ENCODE results near the gene CD63.

CD63 gene

DNA sequence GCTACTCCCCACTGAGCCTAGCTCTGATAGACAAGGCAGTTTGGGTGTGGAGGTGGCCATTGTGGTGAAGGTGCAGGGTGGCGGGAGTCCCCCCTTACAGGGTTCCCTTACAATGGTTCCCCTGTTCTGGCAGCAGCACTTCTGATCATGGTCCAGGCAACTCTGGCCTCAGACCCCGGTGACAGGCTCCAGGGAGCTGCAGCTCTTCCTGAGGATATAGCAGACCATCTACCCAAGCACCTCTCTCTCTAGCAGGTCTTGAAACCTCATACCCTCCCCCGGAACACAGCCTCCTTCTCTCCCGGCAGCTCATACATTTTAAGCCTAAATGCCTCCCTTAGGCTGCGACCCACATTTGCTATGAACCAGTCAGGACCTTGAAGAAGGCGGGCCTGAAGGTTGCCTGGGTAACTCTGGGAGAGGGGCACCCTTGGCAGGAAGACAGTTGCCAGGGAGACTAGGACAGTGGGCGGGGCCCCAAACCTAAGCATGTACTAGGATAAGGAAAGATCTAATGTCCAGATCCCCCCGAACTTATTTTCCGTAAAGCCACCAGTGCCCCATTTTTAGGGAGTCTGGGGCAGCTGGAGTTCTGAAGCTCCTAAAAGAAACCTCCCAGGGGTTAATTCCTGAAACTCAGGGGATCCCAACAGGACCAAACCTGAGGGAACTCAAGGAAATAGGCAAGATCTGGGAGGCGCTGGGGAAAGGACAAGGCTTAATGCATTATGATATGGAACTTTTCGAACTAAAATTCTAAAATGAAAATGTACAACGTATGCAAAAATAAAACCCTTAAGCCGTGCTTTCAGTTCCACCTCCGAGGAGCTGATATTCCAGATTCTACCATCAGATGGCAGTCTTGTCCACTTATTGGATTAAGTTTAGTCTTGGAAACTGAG lies 9.6 kb upstream of the CD63 start:
- peak; percentile 58 for DNase-seq

DNA sequence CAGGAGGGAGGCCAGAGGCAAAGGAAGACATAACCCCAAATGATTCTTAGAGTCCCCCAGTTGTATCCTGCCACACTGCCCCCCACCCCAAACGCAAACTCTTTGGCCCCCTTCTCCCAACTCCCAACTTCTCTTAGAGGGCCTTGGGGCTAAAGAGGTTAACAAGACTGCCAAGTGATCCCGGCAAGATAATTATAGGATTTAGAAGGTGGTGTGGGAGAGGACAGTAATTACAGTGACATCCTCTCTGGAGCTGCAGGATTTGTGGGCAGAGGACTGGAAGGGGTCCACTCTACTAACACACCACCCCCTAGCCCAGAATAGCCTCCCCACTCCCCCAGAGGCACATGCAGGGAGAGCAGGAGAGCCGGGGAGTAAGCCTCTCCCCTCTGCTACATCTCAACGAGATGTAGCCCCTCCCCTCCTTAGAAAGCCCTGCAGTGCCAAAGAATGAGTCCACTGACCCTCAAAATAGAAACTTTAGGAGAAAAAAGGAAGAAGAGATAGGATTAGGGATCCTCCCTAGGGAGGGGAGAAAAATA lies 8.8 kb upstream of the CD63 start:
- DNase-seq: no peak

DNA sequence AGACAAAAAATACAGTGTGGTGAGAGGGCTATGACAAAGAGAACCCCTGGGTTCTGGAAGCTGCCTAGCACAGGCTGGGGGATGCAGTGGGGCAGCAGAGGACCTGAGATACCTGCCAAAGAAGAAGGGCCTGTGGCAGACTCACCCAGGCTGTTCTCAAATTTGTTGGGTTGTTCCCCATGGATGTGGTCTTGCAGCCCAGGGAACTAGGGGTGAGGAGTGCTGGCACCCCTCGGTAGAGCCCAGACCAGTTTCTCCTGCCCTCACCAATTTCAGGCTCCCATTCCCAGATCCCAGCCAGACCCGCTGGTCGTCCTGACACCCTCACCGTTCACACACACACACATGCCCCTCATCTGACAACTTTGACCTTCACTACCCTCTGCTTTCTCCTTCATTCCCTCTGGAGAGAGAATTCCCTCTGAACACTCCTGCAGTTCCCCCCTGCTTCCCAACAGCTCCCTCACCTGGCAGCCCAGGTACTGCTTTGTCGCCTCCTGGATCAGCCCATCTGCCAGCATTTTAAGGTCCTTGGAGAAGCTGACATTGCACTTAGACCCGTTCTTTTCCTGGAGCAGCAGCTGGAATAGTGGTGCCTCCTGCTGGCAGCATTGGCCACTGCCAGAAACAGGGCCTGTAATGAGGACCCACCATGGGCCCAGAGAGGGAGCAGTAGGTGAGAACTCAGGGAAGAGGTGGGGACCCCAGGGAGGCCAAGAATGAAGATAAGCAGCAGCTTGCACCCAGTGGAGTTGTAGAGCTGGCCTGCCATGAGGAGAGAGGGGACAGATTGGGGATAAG lies 8.2 kb upstream of the CD63 start:
- no peak for DNase-seq

DNA sequence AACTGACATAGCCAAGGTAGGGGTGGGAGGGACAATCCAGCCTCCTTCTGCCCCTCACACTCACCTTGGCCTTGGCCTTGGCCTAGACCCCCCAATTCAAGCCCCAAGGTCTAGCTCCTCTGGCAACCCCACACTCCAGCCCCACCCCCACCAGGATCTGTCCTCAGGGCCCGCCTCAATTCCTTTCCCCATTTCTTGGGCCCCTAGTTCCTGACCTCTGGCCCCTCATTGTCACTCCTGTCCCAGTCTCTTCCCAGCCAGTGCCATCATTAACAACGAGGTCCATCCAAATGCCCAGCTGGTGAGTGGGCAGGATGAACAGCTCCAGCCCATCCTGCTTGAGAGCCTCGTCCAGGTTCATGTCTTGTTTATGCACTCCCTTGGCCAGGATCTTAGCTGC lies 7.3 kb upstream of the CD63 start:
- DNase-seq: no peak

DNA sequence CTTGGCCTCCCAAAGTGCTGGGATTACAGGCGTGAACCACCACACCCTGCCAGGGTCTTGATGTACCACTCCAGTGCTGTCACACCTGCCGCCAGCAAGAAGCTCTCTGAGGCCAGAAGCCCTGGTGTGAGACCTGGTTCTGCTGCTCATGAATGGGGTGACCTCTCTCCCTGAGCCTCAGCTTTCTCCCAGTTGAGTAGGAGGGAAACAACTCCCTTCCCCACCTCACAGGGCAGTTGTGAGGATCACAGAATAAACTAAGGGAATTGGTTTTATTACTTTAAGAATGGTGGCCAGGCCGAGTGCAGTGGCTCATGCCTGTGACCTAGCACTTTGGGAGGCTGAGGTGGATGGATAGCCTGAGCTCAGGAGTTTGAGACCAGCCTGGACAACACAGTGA lies 5.8 kb upstream of the CD63 start:
- DNase-seq: no peak

DNA sequence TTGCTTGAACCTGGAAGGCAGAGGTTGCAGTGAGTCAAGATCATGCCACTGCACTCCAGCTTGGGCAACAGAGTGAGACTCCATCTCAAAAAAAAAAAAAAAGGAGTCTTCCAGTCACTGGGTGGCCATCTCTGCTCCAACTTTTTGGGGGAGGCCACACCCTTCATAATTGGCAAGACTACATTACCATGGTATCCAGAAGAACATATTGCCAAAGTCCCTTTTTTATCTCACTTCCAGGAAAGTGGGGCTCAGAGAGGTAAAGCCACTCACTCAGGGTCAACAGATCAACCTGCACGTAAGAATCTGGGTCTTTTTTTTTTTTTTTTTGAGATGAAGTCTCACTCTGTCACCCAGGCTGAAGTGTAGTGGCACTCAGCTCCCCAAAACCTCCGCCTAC lies 5.0 kb upstream of the CD63 start:
- no peak for DNase-seq

DNA sequence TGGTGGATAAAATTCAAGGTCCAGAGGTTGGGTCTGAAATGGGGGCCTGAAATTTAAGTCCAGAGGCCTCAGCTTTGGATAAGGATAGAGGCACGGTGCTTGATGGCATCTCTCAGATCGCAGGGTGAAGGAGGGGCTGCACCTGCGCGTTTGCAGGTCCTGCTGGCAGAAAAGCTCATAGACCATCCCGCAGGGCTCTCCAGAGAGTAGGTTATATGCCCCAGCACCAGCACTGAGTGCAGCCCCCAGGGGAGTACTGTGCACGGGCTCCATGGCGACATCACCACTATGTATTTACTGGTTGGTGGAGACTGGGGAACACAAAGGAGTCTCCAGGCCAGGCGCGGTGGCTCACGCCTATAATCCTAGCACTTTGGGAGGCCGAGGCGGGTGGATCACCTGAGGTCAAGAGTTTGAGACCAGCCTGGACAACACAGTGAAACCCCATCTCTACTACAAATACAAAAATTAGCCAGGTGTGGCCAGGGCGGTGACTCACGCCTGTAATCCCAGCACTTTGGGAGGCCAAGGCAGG lies 4.3 kb upstream of the CD63 start:
- no peak for DNase-seq

DNA sequence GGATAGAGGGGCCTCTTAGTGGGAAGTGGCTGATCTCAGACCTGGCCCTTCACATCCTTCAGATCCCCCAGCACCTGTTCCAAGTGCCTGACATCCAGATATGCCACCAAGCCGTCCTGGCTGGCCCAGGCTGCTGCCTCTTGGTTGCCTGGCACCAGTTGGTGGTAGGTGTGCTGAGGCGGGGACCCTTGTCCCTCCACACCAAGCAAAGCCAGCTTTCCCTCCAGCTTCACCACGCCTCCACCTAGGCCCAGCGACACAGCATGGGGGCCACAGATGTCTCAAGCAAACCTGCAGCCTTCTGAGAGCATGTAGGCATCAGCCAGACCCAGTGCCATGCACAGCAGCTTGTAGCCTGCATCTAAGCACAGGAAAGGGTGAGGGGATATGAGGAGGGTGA lies 3.5 kb upstream of the CD63 start:
- no peak for DNase-seq

DNA sequence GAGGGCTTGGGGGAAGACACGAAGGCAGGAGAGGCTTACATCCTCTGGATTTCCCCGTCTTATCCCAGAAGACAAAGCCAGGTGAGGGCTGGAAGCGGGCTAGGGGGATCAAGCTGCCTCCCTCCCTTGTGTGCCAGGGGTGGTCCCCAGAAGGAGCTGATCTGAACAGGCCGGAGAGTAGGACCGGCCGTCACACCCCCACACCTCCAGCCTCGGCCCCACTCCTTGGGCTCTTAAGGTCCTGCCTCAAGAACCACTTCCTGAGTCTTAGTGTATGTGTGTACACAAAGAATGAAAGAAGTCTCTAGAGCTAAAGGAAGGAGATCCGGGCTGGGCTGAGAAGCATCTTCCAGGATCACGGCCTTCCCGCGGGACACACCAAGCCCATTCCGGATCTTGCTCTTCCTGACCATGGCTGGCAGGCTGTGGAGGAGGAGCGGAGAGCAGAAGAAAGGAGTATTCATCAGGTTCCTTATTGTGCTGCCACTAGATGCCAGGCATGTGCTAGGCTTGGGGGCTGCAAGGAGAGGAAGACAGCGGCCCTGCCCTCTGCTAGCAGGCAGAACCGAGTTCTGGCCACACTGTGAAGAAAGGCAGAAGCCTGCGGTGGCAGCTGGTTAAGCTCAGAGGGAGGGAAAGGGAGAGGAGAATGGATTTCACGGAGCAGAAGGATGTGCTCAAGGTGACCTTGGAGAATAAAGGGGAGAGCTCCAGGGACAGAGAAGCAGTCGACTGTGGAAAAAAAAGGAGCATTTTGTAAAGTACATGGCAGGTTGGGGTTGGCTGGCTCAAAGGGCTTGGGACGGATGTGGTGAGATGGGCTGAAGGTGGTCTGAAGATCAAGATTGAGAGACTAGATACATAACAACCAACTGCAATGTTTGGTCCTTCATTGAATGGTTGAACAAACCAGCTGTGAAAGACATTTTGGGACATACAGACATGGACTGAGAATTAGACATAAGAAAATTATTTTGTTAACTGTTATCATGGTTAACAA lies 1.3 kb upstream of the CD63 start:
- no peak for DNase-seq

DNA sequence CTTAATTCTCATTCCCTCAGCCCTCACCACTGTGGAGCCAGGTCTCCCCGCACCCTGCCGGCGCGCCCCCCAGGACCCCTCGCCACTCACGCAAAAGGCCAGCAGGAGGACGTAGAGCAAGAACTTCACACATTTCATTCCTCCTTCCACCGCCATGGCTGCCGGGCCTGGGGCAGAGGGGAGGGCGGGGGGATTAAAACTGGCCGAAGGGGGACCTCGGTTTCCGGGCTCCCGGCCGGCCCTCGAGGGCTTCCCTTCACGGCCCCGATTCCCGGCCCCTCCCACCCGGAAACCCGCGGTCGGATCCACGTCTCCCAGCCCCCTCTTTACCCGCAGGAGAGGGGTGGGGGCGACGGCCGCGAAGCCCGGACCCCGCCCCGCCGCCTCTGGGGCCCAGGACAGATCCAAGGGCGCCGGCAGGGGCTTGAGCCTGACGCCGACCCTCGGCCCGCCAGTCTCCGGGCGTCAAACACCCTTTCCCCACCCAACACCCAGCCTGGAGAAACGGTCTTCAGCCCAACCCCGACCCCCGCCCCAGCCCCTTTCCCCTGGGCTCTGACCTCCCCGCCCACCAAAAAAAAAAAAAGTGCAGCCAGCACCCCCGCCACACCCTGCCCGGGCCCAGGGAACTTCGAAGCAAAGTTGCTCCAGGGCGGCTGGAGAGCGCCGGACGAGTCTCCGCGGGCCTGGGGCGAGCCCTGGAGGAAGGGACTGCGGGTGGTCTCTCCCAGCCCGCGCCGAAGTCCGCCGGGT lies 447 bp downstream of the CD63 start:
- no peak for DNase-seq

DNA sequence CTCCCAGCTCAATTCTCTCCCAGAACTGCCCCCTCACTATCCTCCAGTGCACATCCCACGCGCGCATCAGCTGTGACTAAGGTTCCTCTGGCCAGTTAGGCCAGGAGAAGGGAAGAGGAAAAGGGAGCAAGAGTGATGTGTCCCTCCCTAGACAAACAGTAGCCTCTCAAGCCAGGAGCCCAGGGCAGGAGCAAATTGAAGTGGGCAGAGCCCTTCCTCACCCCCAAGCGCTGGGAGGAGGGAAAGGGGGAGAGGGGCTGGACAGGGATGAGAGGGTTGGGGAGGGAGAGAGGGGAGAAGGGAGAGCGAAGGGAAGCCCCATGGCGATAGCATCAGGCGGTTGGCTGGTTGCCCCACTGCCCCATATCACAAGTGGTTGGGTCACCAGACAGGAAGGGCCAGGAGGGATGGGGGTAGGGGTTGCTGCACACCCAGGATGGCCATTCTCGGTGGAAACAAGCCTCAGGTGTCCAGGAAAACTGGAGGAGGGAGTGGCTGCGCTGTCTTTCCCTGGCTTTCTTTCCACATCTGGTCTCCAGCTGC lies 1.1 kb downstream of the CD63 start:
- DNase-seq: no peak

DNA sequence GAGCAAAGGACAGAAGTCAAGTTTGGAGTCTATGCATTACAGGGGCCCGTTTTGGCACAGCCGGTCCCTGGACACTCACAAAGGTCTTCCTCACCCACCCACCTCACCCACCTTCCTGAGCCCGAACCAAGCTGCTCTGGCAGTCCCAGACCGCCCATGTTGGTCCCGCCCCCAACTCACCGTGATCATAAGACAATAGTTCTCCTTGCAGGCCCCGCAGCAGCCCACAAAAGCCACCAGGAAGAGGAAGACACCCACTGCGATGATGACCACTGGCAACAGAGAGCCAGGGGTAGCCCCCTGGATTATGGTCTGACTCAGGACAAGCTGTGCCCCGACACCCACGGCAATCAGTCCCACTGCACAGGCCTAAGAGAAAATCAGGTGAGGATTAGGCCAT lies 1.8 kb downstream of the CD63 start:
- DNase-seq: no peak

DNA sequence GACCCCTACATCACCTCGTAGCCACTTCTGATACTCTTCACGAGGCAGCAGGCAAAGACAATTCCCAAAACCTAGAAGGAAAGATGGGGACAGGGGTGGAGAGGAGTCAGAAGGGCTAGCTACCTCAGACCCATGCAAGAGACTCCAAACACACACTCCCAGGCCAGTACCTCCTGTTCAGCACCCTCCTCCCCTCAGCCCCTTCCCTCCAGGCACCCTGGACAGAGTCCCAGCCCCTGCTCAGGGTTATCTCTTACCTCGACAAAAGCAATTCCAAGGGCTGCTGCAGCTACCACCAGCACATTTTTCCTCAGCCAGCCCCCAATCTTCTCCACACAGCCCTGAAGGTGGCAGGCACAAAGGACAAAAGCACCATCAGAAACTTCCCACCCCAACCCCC lies 3.3 kb downstream of the CD63 start:
- no peak for DNase-seq

DNA sequence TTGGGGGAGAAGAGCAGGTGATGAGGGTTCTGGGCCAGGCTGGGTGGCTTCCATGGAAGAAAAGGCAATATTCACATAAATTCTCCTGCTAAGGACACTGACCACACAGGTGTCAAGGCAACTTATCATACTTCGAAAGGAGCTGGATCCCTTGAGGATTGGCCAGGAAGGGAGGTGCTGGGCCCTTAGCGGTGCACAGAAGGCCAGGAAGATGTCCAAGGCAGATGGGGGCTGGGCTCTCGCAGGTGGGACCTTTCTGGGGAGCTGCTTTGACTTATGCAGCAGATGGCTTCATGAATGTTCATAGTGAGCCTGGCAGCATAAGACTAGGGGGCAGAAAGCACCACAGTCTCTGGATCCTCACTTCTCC lies 3.9 kb downstream of the CD63 start:
- DNase-seq: no peak

DNA sequence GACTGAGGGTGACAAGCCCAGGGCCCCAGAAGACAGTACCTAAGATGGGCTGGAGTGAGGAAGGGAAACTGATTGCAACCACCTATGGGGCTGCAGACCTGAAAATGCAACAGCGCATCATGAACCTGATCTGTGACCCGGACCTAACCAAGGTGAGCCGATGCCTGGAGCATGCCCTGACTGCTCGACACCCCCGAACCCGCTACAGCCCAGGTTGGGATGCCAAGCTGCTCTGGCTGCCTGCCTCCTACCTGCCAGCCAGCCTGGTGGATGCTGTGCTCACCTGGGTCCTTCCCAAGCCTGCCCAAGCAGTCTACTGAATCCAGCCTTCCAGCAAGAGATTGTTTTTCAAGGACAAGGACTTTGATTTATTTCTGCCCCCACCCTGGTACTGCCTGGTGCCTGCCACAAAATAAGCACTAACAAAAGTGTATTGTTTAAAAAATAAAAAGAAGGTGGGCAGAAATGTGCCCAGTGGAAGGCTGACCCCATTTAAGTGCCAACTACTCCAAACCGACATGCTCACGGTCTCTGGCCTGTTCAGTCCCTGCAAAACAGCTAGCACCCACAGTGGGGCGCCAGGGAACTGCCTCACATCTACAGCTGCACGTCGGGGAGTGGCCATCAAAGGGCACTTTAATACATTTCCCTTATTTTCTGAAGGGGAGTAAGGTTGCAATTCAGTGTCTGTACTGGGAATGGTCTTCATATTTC lies 4.4 kb downstream of the CD63 start:
- peak; percentile 52 for DNase-seq

DNA sequence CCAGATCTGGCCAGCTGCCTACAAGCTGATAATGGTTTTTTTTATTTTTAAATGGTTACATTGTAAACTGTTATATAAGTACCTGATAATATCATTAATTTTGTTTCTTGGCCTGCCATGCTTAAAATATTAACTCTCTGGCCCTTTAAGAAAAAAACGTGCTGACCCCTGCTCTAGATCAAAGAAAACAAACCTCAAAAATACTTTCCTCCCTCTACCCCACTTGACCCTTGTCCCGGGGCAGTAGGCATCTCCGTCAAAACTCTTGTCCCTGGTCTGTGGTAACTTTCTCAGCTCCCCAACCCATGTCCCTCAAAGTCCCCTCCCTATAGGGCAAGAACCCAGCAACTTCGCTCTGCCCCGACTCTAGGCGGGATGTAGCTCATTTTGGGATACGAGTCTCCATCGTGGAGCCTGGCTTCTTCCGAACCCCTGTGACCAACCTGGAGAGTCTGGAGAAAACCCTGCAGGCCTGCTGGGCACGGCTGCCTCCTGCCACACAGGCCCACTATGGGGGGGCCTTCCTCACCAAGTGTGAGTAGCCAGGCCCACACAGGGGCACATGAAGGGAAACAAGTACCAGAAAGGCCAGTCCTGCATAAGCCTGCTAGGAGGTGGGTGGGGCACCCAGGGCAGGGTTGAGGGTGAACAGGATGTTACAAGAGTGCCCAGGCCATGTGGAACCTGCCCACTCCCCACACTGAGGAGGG lies 5.1 kb downstream of the CD63 start:
- DNase-seq: no peak

DNA sequence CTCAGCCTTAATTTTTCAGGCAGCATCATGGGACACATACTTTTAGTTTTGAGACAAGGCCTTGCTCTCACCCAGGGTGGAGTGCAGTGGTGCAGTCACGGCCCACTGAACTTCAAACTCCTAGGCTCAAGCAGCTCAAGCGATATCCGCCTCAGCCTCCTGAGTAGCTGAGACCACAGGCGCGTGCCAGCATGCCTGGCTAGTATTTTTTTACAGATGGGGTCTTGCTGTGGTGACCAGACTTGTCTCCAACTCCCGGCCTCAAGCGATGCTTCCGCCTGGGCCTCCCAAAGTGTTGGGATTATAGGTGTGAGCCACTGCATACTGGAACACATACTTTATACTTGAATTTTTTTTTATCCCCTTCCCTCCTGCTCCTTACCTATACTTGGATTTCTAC lies 5.9 kb downstream of the CD63 start:
- no peak for DNase-seq

DNA sequence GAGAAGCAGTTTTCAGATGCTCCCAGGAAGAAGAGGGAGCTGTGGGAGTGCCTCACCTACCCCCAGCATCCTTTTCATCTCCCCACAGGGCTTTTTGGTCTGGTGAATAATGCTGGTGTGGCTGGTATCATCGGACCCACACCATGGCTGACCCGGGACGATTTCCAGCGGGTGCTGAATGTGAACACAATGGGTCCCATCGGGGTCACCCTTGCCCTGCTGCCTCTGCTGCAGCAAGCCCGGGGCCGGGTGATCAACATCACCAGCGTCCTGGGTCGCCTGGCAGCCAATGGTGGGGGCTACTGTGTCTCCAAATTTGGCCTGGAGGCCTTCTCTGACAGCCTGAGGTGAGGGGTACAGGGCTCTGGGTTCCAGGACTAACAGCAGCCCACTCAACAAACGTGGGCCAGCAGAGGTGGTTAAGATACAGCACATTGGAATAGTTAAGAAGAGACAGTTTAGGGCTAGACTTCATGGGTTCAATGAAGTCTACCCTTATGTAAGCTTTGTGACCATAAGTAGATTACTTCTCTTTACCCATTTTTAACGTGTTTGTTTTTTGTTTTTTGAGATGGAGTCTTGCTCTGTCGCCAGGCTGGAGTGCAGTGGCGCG lies 7.1 kb downstream of the CD63 start:
- no peak for DNase-seq

DNA sequence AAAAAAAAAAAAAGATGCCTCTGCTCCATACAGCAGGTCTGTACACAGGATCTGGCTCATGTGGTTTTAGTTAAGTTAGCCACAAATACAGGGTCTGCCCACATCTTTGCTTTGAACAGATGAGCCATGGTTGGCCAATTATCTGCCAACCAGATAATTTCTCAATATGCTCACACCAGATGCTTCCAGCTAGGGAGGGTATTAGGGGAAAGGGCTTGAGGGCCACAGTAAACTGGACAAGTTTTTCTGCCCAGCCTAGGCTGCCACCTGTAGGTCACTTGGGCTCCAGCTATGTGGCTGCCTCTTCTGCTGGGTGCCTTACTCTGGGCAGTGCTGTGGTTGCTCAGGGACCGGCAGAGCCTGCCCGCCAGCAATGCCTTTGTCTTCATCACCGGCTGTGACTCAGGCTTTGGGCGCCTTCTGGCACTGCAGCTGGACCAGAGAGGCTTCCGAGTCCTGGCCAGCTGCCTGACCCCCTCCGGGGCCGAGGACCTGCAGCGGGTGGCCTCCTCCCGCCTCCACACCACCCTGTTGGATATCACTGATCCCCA lies 7.8 kb downstream of the CD63 start:
- no peak for DNase-seq

All from activated CD4-positive, alpha-beta T cell treated with anti-CD3 and anti-CD28 coated beads for 1 hour (primary cell).